ENCODE measurements around the gene PPFIA4. TPM values are rescaled to one million over a fixed set of nuclear protein-coding genes. Genes with fewer than 3 reads are reported as not detected.

PPFIA4 gene
- total and polyA plus RNA-seq, 2 of the 4 experiments (the other 2 are of a cell fraction): 5.4 to 13.7 TPM

DNA sequence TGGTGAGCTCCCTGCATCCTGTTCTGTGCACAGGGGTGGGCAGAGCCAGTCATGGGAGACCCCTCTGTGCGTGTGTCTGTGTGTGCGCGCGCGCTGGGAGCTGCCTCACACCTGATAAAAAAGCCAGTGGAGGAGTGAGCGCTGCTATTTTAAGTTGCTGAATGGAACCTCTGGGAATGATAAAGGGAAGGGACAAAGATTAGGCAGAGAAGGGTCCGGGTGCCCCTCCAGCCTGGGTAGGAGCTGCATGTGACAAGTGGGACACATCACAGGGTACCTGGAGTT, 102.1 kb downstream of the PPFIA4 start:
- dilution Hi-C loops (cut with HindIII; ENCODE audit: low sequenced_read_pairs, unreplicated experiment): no loop called here
- Histone ChIP-seq H2AK9ac (replicated peaks; ENCODE audit: low read depth, low read length, poor library complexity) (no peak overlapping the region), H3K14ac (replicated peaks; ENCODE audit: low read depth, low read length) (no peak overlapping the region), H4K91ac (ENCODE audit: insufficient read depth, low read depth, low read length) (no peak overlapping the region), H3K27me3 (ENCODE audit: control insufficient read depth, insufficient read depth, low read length) (peaks cover 38% of the 10 kb centered on the region), H4K5ac (ENCODE audit: low read depth, low read length) (no peak overlapping the region), H3K4me3 (ENCODE audit: insufficient read depth, low read depth, low read length) (no peak overlapping the region; the same call in 1 of the 2 replicates), H4K8ac (ENCODE audit: low read depth in 2 of 2, low read length in 2 of 2) (no peak overlapping the region), H3K4me2 (ENCODE audit: low read depth, low read length) (peak overlapping the region; percentile 47; the same call in 1 of the 2 replicates), H3K23ac (ENCODE audit: low read depth, low read length) (no peak overlapping the region), H3K9me3 (ENCODE audit: control insufficient read depth, insufficient read depth, low read length) (no peaks in the 10 kb centered on the region), H2BK5ac (ENCODE audit: low read depth, low read length, poor library complexity, severe bottlenecking) (no peak overlapping the region), H4K20me1 (ENCODE audit: insufficient read depth, low read length) (no peaks in the 10 kb centered on the region), H2BK20ac (ENCODE audit: low read depth, low read length) (no peak overlapping the region), H2BK15ac (ENCODE audit: low read depth, low read length) (no peak overlapping the region), H3K18ac (ENCODE audit: low read depth, low read length) (no peak overlapping the region), H3K27ac (ENCODE audit: insufficient read depth, low read length) (no peak overlapping the region), H2AK5ac (ENCODE audit: low read depth, low read length) (no peak overlapping the region), H3K56ac (ENCODE audit: extremely low read depth, insufficient read depth, low read length) (no peak overlapping the region), H2AFZ (replicated peaks; ENCODE audit: low read length, poor library complexity) (peak overlapping the region; percentile 65), H3K36me3 (ENCODE audit: control insufficient read depth, insufficient read depth, low read length) (no peaks in the 10 kb centered on the region), H3K9me1 (ENCODE audit: insufficient read depth, low read length) (no peaks in the 10 kb centered on the region), H3K79me1 (ENCODE audit: low read depth in 1 of 2, low read length in 2 of 2) (no peaks in the 10 kb centered on the region), H3K4me1 (ENCODE audit: control insufficient read depth, insufficient read depth, low read length) (peaks cover 3% of the 10 kb centered on the region; the same call in 1 of the 2 replicates), H3K4ac (ENCODE audit: low read depth, low read length) (no peak overlapping the region), H2BK120ac (ENCODE audit: low read depth, low read length) (no peak overlapping the region), H3K9ac (ENCODE audit: low read depth, low read length) (no peak overlapping the region)
- ChIA-PET POLR2A (ENCODE audit: unreplicated experiment) (no interaction called here), CTCF (interaction anchor here (0.6 to 1.4 kb wide), 4 partner anchors 11 to 87 kb away, joined by 3 to 6 read pairs (median 5); no protein-coding TSS in a partner anchor)
- intact Hi-C loops (cut with micrococcal nuclease): no loop called here
- 0% methylated on average over 1 of the region's 7 CpGs; no CpG with 5 or more reads in 1 of the 2 experiments for WGBS, 2 experiments (ENCODE audit: extremely low coverage in 2 of 2, insufficient read length in 1 of 2)
- no peak for DNase-seq
- TF ChIP-seq CEBPB (IDR thresholded peaks at IDR 0.05; ENCODE audit: low read depth, low read length) (no peak), POLR2A (IDR thresholded peaks at IDR 0.05; ENCODE audit: low read depth, low read length) (no peak), RAD21 (IDR thresholded peaks at IDR 0.05; ENCODE audit: low read length) (no peak), RFX5 (IDR thresholded peaks at IDR 0.05; ENCODE audit: low read depth, low read length) (no peak), SMC3 (IDR thresholded peaks at IDR 0.05; ENCODE audit: low read depth, low read length) (no peak), BHLHE40 (IDR thresholded peaks at IDR 0.05; ENCODE audit: low read depth, low read length) (no peak), FOS (IDR thresholded peaks at IDR 0.05; ENCODE audit: low read depth, low read length) (no peak), CHD1 (IDR thresholded peaks at IDR 0.05; ENCODE audit: low read depth, low read length) (no peak)
- TF ChIP-seq, protein P1, sequence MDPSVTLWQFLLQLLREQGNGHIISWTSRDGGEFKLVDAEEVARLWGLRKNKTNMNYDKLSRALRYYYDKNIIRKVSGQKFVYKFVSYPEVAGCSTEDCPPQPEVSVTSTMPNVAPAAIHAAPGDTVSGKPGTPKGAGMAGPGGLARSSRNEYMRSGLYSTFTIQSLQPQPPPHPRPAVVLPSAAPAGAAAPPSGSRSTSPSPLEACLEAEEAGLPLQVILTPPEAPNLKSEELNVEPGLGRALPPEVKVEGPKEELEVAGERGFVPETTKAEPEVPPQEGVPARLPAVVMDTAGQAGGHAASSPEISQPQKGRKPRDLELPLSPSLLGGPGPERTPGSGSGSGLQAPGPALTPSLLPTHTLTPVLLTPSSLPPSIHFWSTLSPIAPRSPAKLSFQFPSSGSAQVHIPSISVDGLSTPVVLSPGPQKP (IDR thresholded peaks at IDR 0.05; ENCODE audit: borderline replicate concordance, low read depth, low read length): no peak
- TF ChIP-seq, protein P2, sequence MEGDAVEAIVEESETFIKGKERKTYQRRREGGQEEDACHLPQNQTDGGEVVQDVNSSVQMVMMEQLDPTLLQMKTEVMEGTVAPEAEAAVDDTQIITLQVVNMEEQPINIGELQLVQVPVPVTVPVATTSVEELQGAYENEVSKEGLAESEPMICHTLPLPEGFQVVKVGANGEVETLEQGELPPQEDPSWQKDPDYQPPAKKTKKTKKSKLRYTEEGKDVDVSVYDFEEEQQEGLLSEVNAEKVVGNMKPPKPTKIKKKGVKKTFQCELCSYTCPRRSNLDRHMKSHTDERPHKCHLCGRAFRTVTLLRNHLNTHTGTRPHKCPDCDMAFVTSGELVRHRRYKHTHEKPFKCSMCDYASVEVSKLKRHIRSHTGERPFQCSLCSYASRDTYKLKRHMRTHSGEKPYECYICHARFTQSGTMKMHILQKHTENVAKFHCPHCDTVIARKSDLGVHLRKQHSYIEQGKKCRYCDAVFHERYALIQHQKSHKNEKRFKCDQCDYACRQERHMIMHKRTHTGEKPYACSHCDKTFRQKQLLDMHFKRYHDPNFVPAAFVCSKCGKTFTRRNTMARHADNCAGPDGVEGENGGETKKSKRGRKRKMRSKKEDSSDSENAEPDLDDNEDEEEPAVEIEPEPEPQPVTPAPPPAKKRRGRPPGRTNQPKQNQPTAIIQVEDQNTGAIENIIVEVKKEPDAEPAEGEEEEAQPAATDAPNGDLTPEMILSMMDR (conservative IDR thresholded peaks at IDR 0.05; ENCODE audit: low read depth, low read length): no peak
- ATAC-seq (ENCODE audit: low read depth): no peak
- BruUV-seq (replicated peaks): no TSS peak
- in situ Hi-C loops (cut with MboI; ENCODE audit: low sequenced_read_pairs): no loop called here
